GM18499 (cell line): ENCODE measurements around the gene ZNHIT3.

Experiments
- ATAC-seq: cut with Tn5 transposase; IDR thresholded peaks from one replicate; pipeline ENCODE4 v1.9.1; 2021; ENCODE audit warnings: moderate number of reproducible peaks; ENCODE audit not compliant: insufficient read depth, unreplicated experiment

ZNHIT3 gene

GRCh38 chr17:36509272-36509985 lies 22.9 kb downstream of the ZNHIT3 start:
- no peak for ATAC-seq

- ATAC-seq: no peak
Observed at GRCh38 chr17:36510636-36511035, 24.2 kb downstream of the ZNHIT3 start.

- no peak for ATAC-seq
Observed at GRCh38 chr17:36511216-36511615, 24.7 kb downstream of the ZNHIT3 start.

- ATAC-seq: no peak
Observed at GRCh38 chr17:36512641-36513040, 26.2 kb downstream of the ZNHIT3 start.

- ATAC-seq: no peak
Observed at GRCh38 chr17:36514856-36515255, 28.4 kb downstream of the ZNHIT3 start.

- no peak for ATAC-seq
Observed at GRCh38 chr17:36515837-36516236, 29.4 kb downstream of the ZNHIT3 start.

- no peak for ATAC-seq
Observed at GRCh38 chr17:36523113-36523512, 36.6 kb downstream of the ZNHIT3 start.

GRCh38 chr17:36524428-36524876 lies 38.0 kb downstream of the ZNHIT3 start:
- no peak for ATAC-seq

GRCh38 chr17:36525113-36525512 lies 38.6 kb downstream of the ZNHIT3 start:
- no peak for ATAC-seq

GRCh38 chr17:36525888-36526287 lies 39.4 kb downstream of the ZNHIT3 start:
- no peak for ATAC-seq

GRCh38 chr17:36527621-36528250 lies 41.3 kb downstream of the ZNHIT3 start:
- no peak for ATAC-seq

- no peak for ATAC-seq
Observed at GRCh38 chr17:36529121-36529520, 42.6 kb downstream of the ZNHIT3 start.

- ATAC-seq: no peak
Observed at GRCh38 chr17:36532435-36532975, 46.0 kb downstream of the ZNHIT3 start.

- ATAC-seq: no peak
Observed at GRCh38 chr17:36533935-36534839, 47.7 kb downstream of the ZNHIT3 start.

- no peak for ATAC-seq
Observed at GRCh38 chr17:36534840-36535668, 48.6 kb downstream of the ZNHIT3 start, which contains the start of the genes MYO19 and PIGW. TSS of gene MYO19 (minus strand) at chr17:36534868. CDS start at chr17:36532538, 2,330 bp downstream. TSS of gene PIGW (plus strand) at chr17:36534987. CDS start at chr17:36537102, 2,115 bp downstream.

GRCh38 chr17:36535669-36536081 lies 49.2 kb downstream of the ZNHIT3 start:
- no peak for ATAC-seq

GRCh38 chr17:36540696-36541095 lies 54.2 kb downstream of the ZNHIT3 start:
- no peak for ATAC-seq

- ATAC-seq: no peak
Observed at GRCh38 chr17:36542755-36543154, 56.3 kb downstream of the ZNHIT3 start.

- ATAC-seq: no peak
Observed at GRCh38 chr17:36544044-36544306, 57.5 kb downstream of the ZNHIT3 start.
